SH-SY5Y (cell line): ENCODE measurements around the gene ADCY5.

Experiments used
- GATA2 ChIP-seq: IDR thresholded peaks from 2 replicates; pipeline ENCODE4 v1.6.1; 2011; ENCODE audit warnings: mild to moderate bottlenecking, low read depth, low read length
- GATA3 ChIP-seq: IDR thresholded peaks from 2 replicates; pipeline ENCODE4 v1.6.1; 2011; ENCODE audit warnings: low read depth, mild to moderate bottlenecking, low read length, moderate library complexity

DNA sequence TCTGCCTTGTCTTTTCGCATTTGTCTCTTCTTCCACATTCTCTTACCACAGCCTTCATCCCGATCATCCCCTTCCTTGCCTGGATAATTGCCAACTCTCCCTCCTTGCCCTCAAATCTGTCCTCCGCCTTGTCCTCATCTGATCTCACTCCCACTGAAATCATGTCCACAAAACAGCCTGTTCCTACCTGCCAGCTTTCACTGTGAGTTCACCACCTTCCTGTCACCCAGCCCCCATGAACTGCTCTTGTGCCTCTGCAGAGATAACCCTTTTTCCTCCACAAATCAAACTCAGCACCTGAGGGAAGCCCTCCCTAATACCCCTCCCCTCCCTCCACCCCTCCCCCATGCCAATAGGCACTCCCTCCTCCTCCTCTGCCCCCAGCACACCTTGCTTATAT, 4.8 kb upstream of the ADCY5 start:
- TF ChIP-seq GATA2 (no peak), GATA3 (no peak)
